K562 (cell line): Measurements from ENCODE around the gene MYH6. TPM values are rescaled to one million over a fixed set of nuclear protein-coding genes. Genes with fewer than 3 reads are reported as not detected.

Experiments
- ATAC-seq: fragments of 200-7000 bp; cut with Tn5 transposase; 3 replicates; pipeline ENCODE4 v1.9.1; 2020; ENCODE audit warnings: moderate library complexity
- BruUV-seq: library from RNA; stranded (reverse); fragments of 400-500 nt; replicated peaks from 2 replicates; lab custom pipeline; 2021; lab: Mats Ljungman, UMichigan
- CTCF ChIA-PET: fragments of 300-600 bp; formaldehyde crosslinking; extraction: SDS; loops from one replicate; lab custom pipeline; 2021; ENCODE audit warnings: low intra/inter-chr PET ratio; lab: Yijun Ruan, JAX
- POLR2A ChIA-PET: fragments of 300-600, 350-650 bp; sonication (Branson Sonifier 250); formaldehyde crosslinking; extraction: SDS; loops from one replicate; lab custom pipeline; 2021; ENCODE audit warnings: antibody characterized with exemption, inconsistent platforms; lab: Yijun Ruan, JAX
- DNase-seq, 4 experiments: peaks; one replicate each; pipeline versions ENCODE4 v3.0.0 to v3.0.0-alpha.2; 2011 to 2018; ENCODE audit warnings: low spot score in 3 of 4, mixed read lengths in 3 of 4; ENCODE audit errors: extremely low read depth in 1 of 4
- FAIRE-seq: peaks from 2 replicates; lab custom pipeline; 2011; peaks lifted over from hg19 to GRCh38; lab: Jason Lieb, UNC
- H2AFZ ChIP-seq: 2 replicates; pipeline ENCODE4 v1.6.0; 2011; ENCODE audit warnings: low read depth, low read length, control low read depth, inconsistent platforms
- H3K27ac ChIP-seq: fragments of 200-600 bp; 3 replicates; pipeline ENCODE4 v1.8.0; 2011; ENCODE audit warnings: low read depth, mild to moderate bottlenecking, control low read depth, inconsistent platforms, low read length, moderate library complexity, mixed read lengths; ENCODE audit errors: extremely low read depth
- H3K27me3 ChIP-seq, 2 experiments: fragments of 300-600 bp in 1 of 2; 2 replicates in 1 of 2; 3 replicates in 1 of 2; pipeline versions ENCODE4 v1.6.0 to v1.8.0; 2011; ENCODE audit warnings: inconsistent platforms in 2 of 2, low read length in 2 of 2, mild to moderate bottlenecking in 1 of 2, mixed read lengths in 1 of 2, moderate library complexity in 1 of 2; ENCODE audit not compliant: control insufficient read depth in 2 of 2, insufficient read depth in 2 of 2
- H3K36me3 ChIP-seq: fragments of 300-600 bp; 3 replicates; pipeline ENCODE4 v1.8.0; 2011; ENCODE audit warnings: mild to moderate bottlenecking, low read length, inconsistent platforms; ENCODE audit not compliant: control insufficient read depth, insufficient read depth
- H3K4me1 ChIP-seq, 2 experiments: fragments of 200-600 bp in 1 of 2; replicated peaks in 1 of 2; 2 replicates in 1 of 2; 3 replicates in 1 of 2; pipeline versions ENCODE4 v1.5.1 to v1.8.0; 2011; ENCODE audit warnings: inconsistent platforms in 2 of 2, low read length in 2 of 2, mild to moderate bottlenecking in 1 of 2, mixed read lengths in 1 of 2, moderate library complexity in 1 of 2; ENCODE audit not compliant: control insufficient read depth in 2 of 2, insufficient read depth in 2 of 2
- H3K4me2 ChIP-seq: 2 replicates; pipeline ENCODE4 v1.6.1; 2011; ENCODE audit warnings: low read length, control low read depth, inconsistent platforms, mixed read lengths; ENCODE audit not compliant: insufficient read depth
- H3K4me3 ChIP-seq: fragments of 200-600 bp; sonication (generic), shearing (Covaris generic); 2 replicates; pipeline ENCODE4 v1.5.1; 2016; ENCODE audit warnings: control low read depth, inconsistent platforms
- H3K79me2 ChIP-seq: fragments of 200-600 bp; 3 replicates; pipeline ENCODE4 v1.8.0; 2011; ENCODE audit warnings: low read length, inconsistent platforms; ENCODE audit not compliant: control insufficient read depth, insufficient read depth
- H3K9ac ChIP-seq, 2 experiments: 2 replicates each; pipeline versions ENCODE4 v1.6.0 to v1.6.1; 2011; ENCODE audit warnings: low read depth in 2 of 2, low read length in 2 of 2, control low read depth in 1 of 2, inconsistent platforms in 1 of 2, mild to moderate bottlenecking in 1 of 2, mixed read lengths in 1 of 2; ENCODE audit not compliant: insufficient read depth in 1 of 2
- H3K9me1 ChIP-seq: one replicate; pipeline ENCODE4 v1.6.0; 2011; ENCODE audit warnings: inconsistent platforms, mild to moderate bottlenecking, low read length, moderate library complexity; ENCODE audit not compliant: control insufficient read depth, insufficient read depth
- H3K9me3 ChIP-seq: replicated peaks from 2 replicates; pipeline ENCODE4 v1.5.1; 2011; ENCODE audit warnings: low read depth, low read length, inconsistent platforms; ENCODE audit not compliant: control insufficient read depth, insufficient read depth
- H4K20me1 ChIP-seq: replicated peaks from 2 replicates; pipeline ENCODE4 v1.6.1; 2011; ENCODE audit warnings: low read length, inconsistent platforms, mixed read lengths; ENCODE audit not compliant: control insufficient read depth, insufficient read depth
- BDP1 ChIP-seq: IDR thresholded peaks from 3 replicates; pipeline ENCODE4 v1.6.1; 2011; ENCODE audit not compliant: insufficient read length, insufficient read depth
- BRF2 ChIP-seq: IDR thresholded peaks from 3 replicates; pipeline ENCODE4 v1.6.1; 2011; ENCODE audit warnings: borderline replicate concordance, mild to moderate bottlenecking; ENCODE audit not compliant: insufficient read length, insufficient read depth
- CLOCK ChIP-seq: fragments of 250-450 bp; sonication (Bioruptor Pico); IDR thresholded peaks from 2 replicates; pipeline ENCODE4 v1.4.0; 2020; ENCODE audit warnings: mild to moderate bottlenecking, moderate library complexity, borderline replicate concordance
- L3MBTL2 ChIP-seq: fragments of 450-650 bp; IDR thresholded peaks from 2 replicates; pipeline ENCODE4 v1.6.1; 2016; ENCODE audit warnings: mild to moderate bottlenecking, moderate library complexity
- LARP7 ChIP-seq: fragments of 450-650 bp; IDR thresholded peaks from 2 replicates; pipeline ENCODE4 v1.6.1; 2016
- PHF21A ChIP-seq: fragments of 450-650 bp; IDR thresholded peaks from 2 replicates; pipeline ENCODE4 v1.6.1; 2017; ENCODE audit warnings: low read depth, borderline replicate concordance
- POLR3G ChIP-seq: IDR thresholded peaks from 2 replicates; pipeline ENCODE4 v1.6.1; 2011; ENCODE audit not compliant: insufficient read length, insufficient replicate concordance; ENCODE audit errors: extremely low read depth
- SLC30A9 ChIP-seq: fragments of 250-450 bp; sonication (Bioruptor Pico); IDR thresholded peaks from 2 replicates; pipeline ENCODE4 v1.8.0; 2022; ENCODE audit warnings: mild to moderate bottlenecking, moderate library complexity
- SREBF1 ChIP-seq: fragments of 150-350 bp; IDR thresholded peaks from 2 replicates; pipeline ENCODE4 v1.6.1; 2014; ENCODE audit warnings: antibody characterized with exemption, low read depth, low read length, borderline replicate concordance
- STAG1 ChIP-seq: sonication (generic); formaldehyde crosslinking; IDR thresholded peaks from 2 replicates; pipeline ENCODE4 v1.5.0; 2020; ENCODE audit warnings: missing genetic modification reagents, borderline replicate concordance
- ZBTB11 ChIP-seq, 3 experiments: fragments of 200-800 bp in 1 of 3; fragments of 250-450 bp in 1 of 3; fragments of 450-650 bp in 1 of 3; sonication (Bioruptor Pico) in 1 of 3; sonication (Bioruptor generic) in 1 of 3; formaldehyde crosslinking in 1 of 3; IDR thresholded peaks; 2 replicates each; pipeline versions ENCODE4 v1.6.1 to v1.8.0; 2016 to 2022; ENCODE audit warnings: mild to moderate bottlenecking in 2 of 3, missing genetic modification characterization in 2 of 3, missing compliant biosample characterization in 1 of 3, moderate library complexity in 1 of 3
- ZFP91 ChIP-seq: sonication (generic); formaldehyde crosslinking; IDR thresholded peaks from 2 replicates; pipeline ENCODE4 v1.8.0; 2022; ENCODE audit warnings: mild to moderate bottlenecking, missing genetic modification reagents
- ZNF23 ChIP-seq: fragments of 250-450 bp; sonication (Bioruptor Pico); IDR thresholded peaks from 2 replicates; pipeline ENCODE4 v1.4.0; 2020; ENCODE audit warnings: mild to moderate bottlenecking
- ZNF668 ChIP-seq: fragments of 250-450 bp; sonication (Bioruptor Pico); IDR thresholded peaks from 2 replicates; pipeline ENCODE4 v1.8.0; 2022; ENCODE audit warnings: mild to moderate bottlenecking, inconsistent platforms
- WGBS: fragments of 100-300 bp; shearing (Covaris generic); methylation state at CpG from one replicate; pipeline ENCODE4 v1.1.6; 2016; ENCODE audit warnings: low coverage, mixed read lengths; ENCODE audit not compliant: insufficient coverage; ENCODE audit errors: missing lambda C conversion rate; 5-methylcytosine and 5-hydroxymethylcytosine counted together
- in situ Hi-C: fragments of 300-500 bp; cut with MboI; formaldehyde crosslinking; loops from 4 replicates; pipeline ENCODE4 v1.15.0; 2018; ENCODE audit warnings: inconsistent platforms, mixed read lengths
- intact Hi-C: fragments of 100-400 bp; cut with micrococcal nuclease; formaldehyde crosslinking; loops from 2 replicates; pipeline ENCODE4 v1.14.2; 2022
- polyA plus RNA-seq, 8 experiments: library from polyadenylated mRNA; depleted of rRNA in 4 of 8; stranded (reverse) in 5 of 8; unstranded in 3 of 8; fragments of >200 nt; fragmentation: Nextera tagmentation in 2 of 8; fragmentation: Illumina TruSeq in 1 of 8; extraction: Ambion mirVana in 2 of 8; extraction: Trizol in 1 of 8; gene quantifications; 2 replicates each; pipeline versions ENCODE4 v1.2.1 to v1.2.3, GENCODE V29; 2011 to 2014; ENCODE audit warnings: inconsistent platforms in 1 of 8, missing spikeins in 1 of 8
- total RNA-seq, 7 experiments: library from RNA; depleted of rRNA in 6 of 7; stranded (reverse); fragments of >200 nt in 6 of 7; fragmentation: Illumina TruSeq in 2 of 7; extraction: Trizol in 2 of 7; gene quantifications; 2 replicates each; pipeline versions ENCODE4 v1.2.1 to v1.2.3, GENCODE V29; 2011 to 2021; ENCODE audit warnings: low replicate concordance in 1 of 7

Gene MYH6
- total and polyA plus RNA-seq, 9 of the 15 experiments (the other 6 are each of a cell fraction or from before 2014, with no cell fraction given), result not detected

- intact Hi-C loops, result no loop called here
- CTCF ChIA-PET, result interaction anchor here (0.6 to 3.8 kb wide), 2 partner anchors 262 to 808 kb away, joined by 3 to 19 read pairs; partner anchors contain the start of gene CEBPE
- no peak overlapping the region for H3K9ac ChIP-seq
- no peak for TF ChIP-seq STAG1 (CRISPR knock-in tag)
- no peak for TF ChIP-seq SLC30A9 (CRISPR knock-in tag)
- TF ChIP-seq LARP7, result no peak
- TF ChIP-seq ZNF668 (CRISPR knock-in tag), result no peak
- TF ChIP-seq PHF21A, result no peak
- no peak for TF ChIP-seq BDP1
- no peak for TF ChIP-seq SREBF1
- TF ChIP-seq CLOCK (CRISPR knock-in tag), result no peak
- no peak for TF ChIP-seq BRF2
- no peak for TF ChIP-seq L3MBTL2
- TF ChIP-seq ZBTB11 (CRISPR knock-in tag; IDR thresholded peaks at IDR 0.05), result no peak
- no peak for TF ChIP-seq ZNF23 (CRISPR knock-in tag)
- TF ChIP-seq POLR3G, result no peak
- TF ChIP-seq ZFP91 (CRISPR knock-in tag), result no peak
These were observed 26.2 kb downstream of the MYH6 start for GRCh38 chr14:23381871-23382270.

More at GRCh38 chr14:23381871-23382270, 26.2 kb downstream of the MYH6 start:
- DNase-seq, result no peak
- POLR2A ChIA-PET, result no interaction called here
- no peak for ATAC-seq
- Histone ChIP-seq H3K9me1 (no peaks in the 10 kb centered on the region), H3K9me3 (no peaks in the 10 kb centered on the region), H3K4me2 (no peak overlapping the region), H4K20me1 (no peaks in the 10 kb centered on the region; the same call in 1 of the 2 replicates), H3K4me1 (peaks cover 0 to 20% of the 10 kb centered on the region in 2 experiments; a peak in 2 of 5 replicates), H3K27ac (no peak overlapping the region), H3K79me2 (no peaks in the 10 kb centered on the region), H2AFZ (no peak overlapping the region), H3K4me3 (no peak overlapping the region), H3K36me3 (no peaks in the 10 kb centered on the region), H3K27me3 (peaks cover 7 to 59% of the 10 kb centered on the region in 2 experiments; a peak in 4 of 5 replicates)
- in situ Hi-C loops, result loop anchor here (10.0 kb wide), 1 partner anchor 117 kb away; no protein-coding TSS in a partner anchor
- BruUV-seq, result no TSS peak
- no peak for FAIRE-seq
- 0% methylated on average over 3 of the region's 3 CpGs for WGBS
